T-helper 2 cell treated with Interferon-gamma antibody and Interleukin-4, amounts not matched to agents 5 μg/mL and 100 μg/mL, for 36 hours (primary cell): ENCODE data around the gene SLC44A1.

Experiments
- DNase-seq: peaks from one replicate; pipeline ENCODE4 v3.0.0; 2021; ENCODE audit warnings: low spot score
- H3K27ac Mint-ChIP-seq: one replicate; pipeline ENCODE4 v1.8.0; 2021; ENCODE audit warnings: mild to moderate bottlenecking, mixed read lengths
- H3K27me3 Mint-ChIP-seq: one replicate; pipeline ENCODE4 v1.8.0; 2021; ENCODE audit warnings: low read depth, mixed read lengths
- H3K36me3 Mint-ChIP-seq: one replicate; pipeline ENCODE4 v1.8.0; 2021; ENCODE audit warnings: low read depth, mixed read lengths
- H3K4me1 Mint-ChIP-seq: one replicate; pipeline ENCODE4 v1.8.0; 2021; ENCODE audit warnings: low read depth, mixed read lengths
- H3K4me3 Mint-ChIP-seq: one replicate; pipeline ENCODE4 v1.8.0; 2022; ENCODE audit warnings: mild to moderate bottlenecking, moderate library complexity, mixed read lengths
- H3K9me3 Mint-ChIP-seq: one replicate; pipeline ENCODE4 v1.8.0; 2021; ENCODE audit warnings: mixed read lengths

Gene SLC44A1

GRCh38 chr9:105360344-105360743 lies 115.9 kb downstream of the SLC44A1 start:
- Mint-ChIP-seq H3K27ac (no peak overlapping the region), H3K27me3 (peaks cover 55% of the 10 kb centered on the region), H3K4me3 (no peak overlapping the region), H3K36me3 (no peaks in the 10 kb centered on the region), H3K9me3 (no peaks in the 10 kb centered on the region), H3K4me1 (peaks cover 24% of the 10 kb centered on the region)
- no peak for DNase-seq

DNA sequence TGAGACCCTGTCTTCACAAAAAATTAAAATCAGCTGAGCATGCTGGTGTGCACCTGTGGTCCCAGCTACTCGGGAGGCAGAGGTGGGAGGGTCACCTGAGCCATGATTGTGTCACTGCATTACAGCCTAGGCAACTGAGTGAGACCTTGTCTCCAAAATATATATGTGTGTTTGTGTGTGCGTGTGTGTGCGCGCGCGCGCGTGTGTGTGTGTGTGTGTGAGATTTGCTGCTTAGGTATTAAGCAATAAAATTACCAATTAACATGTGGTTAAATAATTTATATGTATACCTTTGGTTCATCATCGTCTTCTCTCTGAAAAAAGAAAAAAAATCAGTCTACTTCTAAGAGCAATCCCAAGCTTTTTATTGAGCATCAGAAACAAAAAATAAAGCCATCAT lies 117.4 kb downstream of the SLC44A1 start:
- Mint-ChIP-seq H3K4me3 (no peak overlapping the region), H3K36me3 (no peaks in the 10 kb centered on the region), H3K27me3 (peaks cover 58% of the 10 kb centered on the region), H3K4me1 (peaks cover 18% of the 10 kb centered on the region), H3K9me3 (no peaks in the 10 kb centered on the region), H3K27ac (no peak overlapping the region)
- no peak for DNase-seq

- peaks cover 18% of the 10 kb centered on the region for H3K4me1 Mint-ChIP-seq
These were observed 118.0 kb downstream of the SLC44A1 start for GRCh38 chr9:105362470-105362869.

DNA sequence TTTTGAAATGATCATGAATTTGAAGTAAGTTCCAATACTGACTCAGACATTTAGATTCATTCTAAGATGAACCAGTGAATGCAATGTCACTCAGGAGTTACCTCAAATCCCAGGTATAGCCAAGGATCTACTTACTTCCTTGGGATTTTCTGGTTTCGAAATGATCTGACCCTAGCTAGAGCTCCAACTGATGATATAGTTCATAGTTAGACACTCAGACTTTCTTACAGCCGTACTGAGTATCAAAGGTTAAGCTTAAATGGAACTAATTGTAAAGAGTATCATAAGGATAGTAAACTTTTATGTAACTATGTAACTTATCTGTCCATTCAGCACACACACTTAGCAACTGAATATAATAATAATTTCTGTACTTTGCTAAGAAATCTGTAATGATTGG lies 119.4 kb downstream of the SLC44A1 start:
- Mint-ChIP-seq H3K9me3 (no peaks in the 10 kb centered on the region), H3K36me3 (no peaks in the 10 kb centered on the region), H3K27ac (no peak overlapping the region), H3K27me3 (peaks cover 63% of the 10 kb centered on the region), H3K4me1 (peaks cover 15% of the 10 kb centered on the region), H3K4me3 (no peak overlapping the region)
- DNase-seq = no peak

More at GRCh38 chr9:105362470-105362869, 118.0 kb downstream of the SLC44A1 start:
- Mint-ChIP-seq H3K4me3 (no peak overlapping the region), H3K27ac (no peak overlapping the region), H3K36me3 (no peaks in the 10 kb centered on the region), H3K27me3 (peaks cover 61% of the 10 kb centered on the region), H3K9me3 (no peaks in the 10 kb centered on the region)
- DNase-seq = no peak

DNA sequence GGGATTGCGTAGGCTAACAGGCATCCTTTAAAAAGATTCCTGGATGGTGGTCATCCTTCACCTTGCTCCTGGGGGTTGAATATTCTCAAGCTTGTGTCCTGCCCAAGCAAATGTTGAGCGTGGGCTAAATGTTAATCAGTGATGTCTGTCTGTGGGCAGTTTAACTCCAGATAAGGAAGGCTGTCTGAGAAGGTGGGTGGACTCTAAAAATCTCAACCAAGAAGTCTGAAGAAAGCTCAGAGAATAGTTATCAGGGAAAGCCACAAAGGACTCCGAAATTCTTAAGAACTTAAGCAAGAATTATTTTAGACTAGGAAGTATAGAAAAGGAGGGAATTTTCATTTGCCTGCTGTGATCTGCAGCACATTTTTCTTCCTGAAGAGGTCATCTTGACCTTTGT lies 125.5 kb downstream of the SLC44A1 start:
- no peak overlapping the region for H3K4me3 Mint-ChIP-seq
- DNase-seq = no peak
- peaks cover 13% of the 10 kb centered on the region for H3K4me1 Mint-ChIP-seq
- H3K27ac Mint-ChIP-seq = no peak overlapping the region
- peaks cover 40% of the 10 kb centered on the region for H3K27me3 Mint-ChIP-seq
- no peaks in the 10 kb centered on the region for H3K36me3 Mint-ChIP-seq
- H3K9me3 Mint-ChIP-seq = no peaks in the 10 kb centered on the region

DNA sequence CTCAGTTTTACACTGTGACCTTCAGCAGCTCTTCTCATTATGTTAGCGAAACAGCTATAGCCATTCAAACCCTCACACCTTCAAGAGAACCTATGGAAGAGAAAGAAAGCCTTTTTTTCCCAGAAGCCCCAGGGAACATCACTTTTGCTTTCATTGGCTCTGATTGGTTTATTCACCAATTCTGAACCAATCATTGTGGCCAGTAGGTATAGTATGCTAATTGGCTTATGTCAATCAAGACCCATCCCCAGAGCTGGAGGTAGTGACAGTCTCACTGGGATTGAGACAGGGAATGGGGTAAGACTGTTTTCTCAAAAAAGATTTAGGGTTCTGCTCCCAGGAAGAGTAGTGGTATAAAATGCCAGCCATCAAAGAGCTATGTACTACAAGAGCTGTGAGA lies 129.3 kb downstream of the SLC44A1 start:
- Mint-ChIP-seq H3K4me1 (peaks cover 13% of the 10 kb centered on the region), H3K36me3 (no peaks in the 10 kb centered on the region), H3K27me3 (peaks cover 12% of the 10 kb centered on the region), H3K27ac (no peak overlapping the region), H3K9me3 (no peaks in the 10 kb centered on the region), H3K4me3 (no peak overlapping the region)
- no peak for DNase-seq

DNA sequence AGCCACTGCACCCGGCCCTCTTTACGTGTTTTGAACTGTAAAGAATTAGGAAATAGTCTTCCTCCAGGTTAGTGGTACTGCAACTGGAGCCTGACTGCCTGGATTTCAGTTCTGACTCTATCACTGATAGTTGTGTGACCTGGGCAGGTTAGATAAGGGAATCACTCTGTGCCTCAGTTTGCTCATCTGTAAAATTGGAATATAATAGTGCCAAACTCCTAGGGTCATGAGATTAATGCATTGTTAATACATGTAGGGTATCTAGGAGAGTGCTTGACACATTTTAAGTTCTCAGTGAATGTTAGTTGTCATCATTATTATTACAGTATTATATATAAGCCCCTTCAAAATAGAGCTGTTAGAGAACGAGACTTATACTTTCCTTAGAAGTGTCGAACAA lies 130.9 kb downstream of the SLC44A1 start:
- Mint-ChIP-seq H3K27ac (no peak overlapping the region), H3K4me1 (peaks cover 13% of the 10 kb centered on the region), H3K27me3 (peaks cover 7% of the 10 kb centered on the region), H3K36me3 (no peaks in the 10 kb centered on the region), H3K4me3 (no peak overlapping the region), H3K9me3 (no peaks in the 10 kb centered on the region)
- DNase-seq = no peak

DNA sequence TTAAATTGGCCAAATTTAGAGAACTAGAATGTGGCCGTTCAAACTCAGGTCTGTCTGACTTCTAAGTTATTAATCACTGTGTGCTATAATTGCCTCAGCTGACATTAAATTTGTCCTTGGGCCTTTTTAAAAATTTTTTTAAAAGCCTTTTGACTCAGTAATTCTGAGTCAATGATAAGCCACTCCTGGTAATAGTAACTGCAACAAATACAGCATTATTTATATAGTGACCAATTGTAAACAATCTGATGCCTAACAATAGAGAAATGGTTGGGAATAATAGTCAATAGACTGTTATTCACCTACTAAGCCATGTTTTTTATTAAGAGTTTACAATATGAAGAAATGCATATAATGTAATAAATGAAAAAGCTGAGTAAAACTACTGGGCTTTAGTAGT lies 132.4 kb downstream of the SLC44A1 start:
- Mint-ChIP-seq H3K9me3 (no peaks in the 10 kb centered on the region), H3K27me3 (peaks cover 17% of the 10 kb centered on the region), H3K4me1 (peaks cover 3% of the 10 kb centered on the region), H3K27ac (no peak overlapping the region), H3K4me3 (no peak overlapping the region), H3K36me3 (no peaks in the 10 kb centered on the region)
- DNase-seq = no peak

DNA sequence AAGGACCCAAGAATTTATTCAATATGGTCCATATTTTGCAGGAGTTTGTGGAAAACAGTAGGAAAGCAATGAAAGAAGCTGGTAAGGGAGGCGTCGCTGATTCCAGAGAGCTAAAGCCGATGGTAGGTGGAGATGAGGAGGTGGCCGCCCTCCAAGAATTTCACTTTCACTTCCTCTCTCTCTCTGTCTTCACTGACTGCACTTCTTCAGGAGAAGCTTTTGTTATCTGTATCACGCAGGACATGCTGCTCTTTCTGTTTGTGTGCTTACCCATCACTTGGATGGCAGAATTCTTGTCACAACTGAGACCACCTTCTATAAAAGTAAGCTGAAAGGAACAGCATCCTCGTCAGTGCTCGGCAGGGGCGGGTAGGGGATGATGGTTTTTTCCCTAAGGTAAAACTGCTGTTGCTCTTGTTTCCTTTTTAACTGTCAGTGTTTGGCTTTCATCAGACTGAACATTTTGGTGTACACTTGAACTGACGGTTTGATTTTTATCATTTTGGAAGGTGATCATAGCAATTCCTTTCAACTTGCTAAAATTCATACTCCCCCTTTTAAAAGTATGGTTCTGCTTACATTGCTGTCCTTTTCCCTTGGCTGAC lies 141.0 kb downstream of the SLC44A1 start:
- H3K9me3 Mint-ChIP-seq = no peaks in the 10 kb centered on the region
- H3K27me3 Mint-ChIP-seq = peaks cover 44% of the 10 kb centered on the region
- peaks cover 29% of the 10 kb centered on the region for H3K4me1 Mint-ChIP-seq
- peak overlapping the region; percentile 88 for H3K4me3 Mint-ChIP-seq
- peaks cover 3% of the 10 kb centered on the region for H3K36me3 Mint-ChIP-seq
- peak; percentile 27 for DNase-seq
- H3K27ac Mint-ChIP-seq = peak overlapping the region; percentile 81

DNA sequence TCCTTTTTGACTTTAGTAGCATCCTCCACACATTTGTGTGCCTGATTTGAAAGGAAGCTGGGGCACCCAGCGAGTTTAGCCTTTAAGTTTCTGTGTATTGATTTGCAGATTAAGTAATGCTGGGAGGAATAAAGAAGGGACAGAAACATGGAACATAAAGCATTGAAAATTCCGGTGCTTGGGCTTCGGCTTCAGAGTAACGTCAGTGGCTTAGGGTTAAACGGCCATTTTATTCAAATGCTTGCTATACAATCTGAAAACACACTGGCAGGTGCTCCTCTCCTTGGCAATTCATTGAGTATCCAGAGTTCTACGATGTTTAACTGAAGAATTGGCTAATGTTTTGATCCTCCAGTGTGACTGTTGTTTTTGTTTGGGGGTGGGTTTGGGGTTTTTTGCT lies 145.3 kb downstream of the SLC44A1 start:
- H3K27ac Mint-ChIP-seq = no peak overlapping the region
- H3K36me3 Mint-ChIP-seq = peaks cover 3% of the 10 kb centered on the region
- H3K4me3 Mint-ChIP-seq = no peak overlapping the region
- no peaks in the 10 kb centered on the region for H3K9me3 Mint-ChIP-seq
- peaks cover 26% of the 10 kb centered on the region for H3K4me1 Mint-ChIP-seq
- H3K27me3 Mint-ChIP-seq = peaks cover 60% of the 10 kb centered on the region
- DNase-seq = no peak

GRCh38 chr9:105390871-105391270 lies 146.4 kb downstream of the SLC44A1 start:
- Mint-ChIP-seq H3K4me1 (peaks cover 15% of the 10 kb centered on the region), H3K27ac (no peak overlapping the region), H3K4me3 (no peak overlapping the region), H3K27me3 (peaks cover 70% of the 10 kb centered on the region), H3K36me3 (peaks cover 3% of the 10 kb centered on the region), H3K9me3 (no peaks in the 10 kb centered on the region)
- DNase-seq = no peak

DNA sequence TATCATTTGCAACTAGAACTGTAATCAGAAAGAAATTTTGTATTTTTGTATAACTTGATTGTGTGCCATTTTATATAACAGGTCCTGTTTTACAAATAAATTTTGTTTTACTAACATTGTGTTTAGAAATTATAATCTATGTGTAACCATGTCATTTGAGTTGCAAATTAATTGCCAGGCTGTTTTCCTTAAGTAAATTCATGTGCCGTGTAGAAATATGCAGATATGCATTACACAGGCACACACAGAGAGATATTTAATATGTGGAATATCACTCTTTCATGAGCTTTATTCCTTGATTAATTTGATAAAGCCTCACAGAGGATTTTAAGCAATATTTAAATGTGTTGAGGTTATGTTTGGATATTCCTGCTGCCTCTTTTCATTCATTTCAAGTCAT lies 146.8 kb downstream of the SLC44A1 start:
- H3K27ac Mint-ChIP-seq = no peak overlapping the region
- no peak for DNase-seq
- H3K4me1 Mint-ChIP-seq = peaks cover 12% of the 10 kb centered on the region
- H3K27me3 Mint-ChIP-seq = peaks cover 74% of the 10 kb centered on the region
- H3K4me3 Mint-ChIP-seq = no peak overlapping the region
- H3K9me3 Mint-ChIP-seq = no peaks in the 10 kb centered on the region
- H3K36me3 Mint-ChIP-seq = peaks cover 3% of the 10 kb centered on the region

GRCh38 chr9:105392531-105392930 lies 148.1 kb downstream of the SLC44A1 start:
- H3K36me3 Mint-ChIP-seq = peaks cover 3% of the 10 kb centered on the region

DNA sequence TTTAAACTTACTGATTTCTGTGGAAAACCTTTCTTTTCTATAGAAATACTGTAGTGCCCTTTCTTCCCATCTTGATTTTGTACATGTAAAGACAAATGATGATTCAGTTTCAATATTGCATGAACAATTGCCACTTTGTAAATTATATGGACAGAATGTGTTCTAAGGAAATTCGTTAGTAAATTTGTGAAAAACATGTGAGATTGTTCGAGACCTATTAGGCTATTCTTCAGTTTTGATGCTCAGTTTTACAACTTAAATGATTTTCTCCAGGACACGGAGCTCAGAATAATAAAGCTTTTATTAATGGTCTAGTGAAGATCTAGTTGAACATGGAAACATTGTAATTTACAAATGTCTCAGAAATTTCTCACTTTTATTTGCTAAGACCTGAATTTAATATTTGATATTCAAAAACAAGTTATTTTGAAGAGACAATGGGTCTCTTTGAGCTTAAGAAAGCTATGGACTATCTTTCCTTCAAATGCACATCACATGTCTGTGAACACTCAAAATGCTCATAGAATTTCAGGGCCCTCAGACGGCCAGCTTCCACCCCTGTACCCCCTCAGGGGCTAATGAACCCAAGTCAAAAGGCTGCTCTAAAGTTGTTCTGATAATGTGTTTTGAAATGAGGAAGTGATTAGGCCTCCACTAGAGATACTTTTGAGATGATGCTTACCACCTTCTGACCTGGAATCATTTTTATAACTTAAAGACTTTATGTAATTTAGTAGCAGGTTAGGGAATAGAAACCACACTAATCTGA lies 149.3 kb downstream of the SLC44A1 start:
- Mint-ChIP-seq H3K36me3 (peaks cover 3% of the 10 kb centered on the region), H3K9me3 (no peaks in the 10 kb centered on the region), H3K27me3 (peaks cover 77% of the 10 kb centered on the region), H3K4me3 (no peak overlapping the region), H3K27ac (no peak overlapping the region), H3K4me1 (no peaks in the 10 kb centered on the region)
- DNase-seq = no peak

More at GRCh38 chr9:105392531-105392930, 148.1 kb downstream of the SLC44A1 start:
- Mint-ChIP-seq H3K4me3 (no peak overlapping the region), H3K4me1 (peaks cover 5% of the 10 kb centered on the region), H3K27me3 (peaks cover 78% of the 10 kb centered on the region), H3K9me3 (no peaks in the 10 kb centered on the region), H3K27ac (no peak overlapping the region)
- DNase-seq = no peak
